PC-9 (cell line): ENCODE results near the gene TBRG4. TPM values are rescaled to one million over a fixed set of nuclear protein-coding genes. Genes with fewer than 3 reads are reported as not detected.

Experiments used
- BruUV-seq: library from RNA; stranded (reverse); fragments of 400-500 nt; replicated peaks from 2 replicates; lab custom pipeline; 2021; lab: Mats Ljungman, UMichigan
- CTCF ChIA-PET: fragments of 300-600 bp; sonication (Branson Sonifier 250); formaldehyde crosslinking; loops from one replicate; lab custom pipeline; 2022; ENCODE audit warnings: antibody characterized with exemption; lab: Charles Lee
- POLR2A ChIA-PET: fragments of 300-600 bp; sonication (Branson Sonifier 250); formaldehyde crosslinking; loops from one replicate; lab custom pipeline; 2022; ENCODE audit warnings: antibody characterized with exemption; ENCODE audit not compliant: unreplicated experiment; lab: Charles Lee
- DNase-seq, 2 experiments: peaks; one replicate each; pipeline versions ENCODE4 v3.0.0 to v3.0.0-alpha.2; 2015 to 2022; ENCODE audit warnings: mixed read lengths in 1 of 2
- H2AFZ ChIP-seq: fragments of 200-600 bp; sonication (generic); 2 replicates; pipeline ENCODE4 v1.8.1; 2017; ENCODE audit warnings: antibody characterized with exemption
- H3F3A ChIP-seq: fragments of 200-600 bp; sonication (generic); 2 replicates; pipeline ENCODE4 v1.8.1; 2017; ENCODE audit warnings: antibody characterized with exemption, mild to moderate bottlenecking, low read depth; ENCODE audit not compliant: insufficient read depth
- H3K27ac ChIP-seq: fragments of 200-600 bp; sonication (generic); 2 replicates; pipeline ENCODE4 v1.6.1; 2016; ENCODE audit warnings: mixed run types
- H3K27me3 ChIP-seq: fragments of 200-600 bp; sonication (generic); 2 replicates; pipeline ENCODE4 v1.6.1; 2016; ENCODE audit warnings: low read depth, mixed run types; ENCODE audit not compliant: insufficient read depth
- H3K36me3 ChIP-seq: fragments of 200-600 bp; sonication (generic); 2 replicates; pipeline ENCODE4 v1.6.1; 2016; ENCODE audit warnings: low read depth, mixed run types
- H3K4me1 ChIP-seq: fragments of 200-600 bp; sonication (generic); replicated peaks from 2 replicates; pipeline ENCODE4 v1.6.1; 2016; ENCODE audit warnings: mixed run types; ENCODE audit not compliant: insufficient read depth
- H3K4me2 ChIP-seq: fragments of 200-600 bp; sonication (generic); 2 replicates; pipeline ENCODE4 v1.6.1; 2017; ENCODE audit warnings: mixed run types
- H3K4me3 ChIP-seq: fragments of 200-600 bp; sonication (generic); 2 replicates; pipeline ENCODE4 v1.6.1; 2016; ENCODE audit warnings: mixed run types
- H3K79me2 ChIP-seq: fragments of 200-600 bp; sonication (generic); 2 replicates; pipeline ENCODE4 v1.6.1; 2017; ENCODE audit warnings: low read depth, mixed run types
- H3K9me2 ChIP-seq: fragments of 200-600 bp; sonication (generic); 2 replicates; pipeline ENCODE4 v1.8.1; 2017; ENCODE audit warnings: mild to moderate bottlenecking; ENCODE audit not compliant: insufficient read depth
- H3K9me3 ChIP-seq: fragments of 200-600 bp; sonication (generic); 2 replicates; pipeline ENCODE4 v1.8.1; 2016; ENCODE audit warnings: low read depth; ENCODE audit not compliant: insufficient read depth
- H4K20me1 ChIP-seq: fragments of 200-600 bp; sonication (generic); 2 replicates; pipeline ENCODE4 v1.8.1; 2017; ENCODE audit not compliant: insufficient read depth
- CTCF ChIP-seq: fragments of 200-600 bp; sonication (generic); conservative IDR thresholded peaks from 2 replicates; pipeline ENCODE4 v1.6.1; 2017; ENCODE audit warnings: mixed run types, antibody characterized with exemption, mild to moderate bottlenecking, moderate library complexity
- EZH2 ChIP-seq: fragments of 200-600 bp; sonication (generic); IDR thresholded peaks from 2 replicates; pipeline ENCODE4 v1.8.0; 2017; ENCODE audit warnings: antibody characterized with exemption, low read depth
- intact Hi-C: fragments of 100-400 bp; cut with micrococcal nuclease; formaldehyde crosslinking; loops from one replicate; pipeline ENCODE4 v1.10.0; 2022; ENCODE audit not compliant: unreplicated experiment
- total RNA-seq: library from RNA; stranded (reverse); gene quantifications from 2 replicates; pipeline ENCODE4 v1.2.3, GENCODE V29; 2021

TBRG4 gene
- total RNA-seq, 1 experiment from 2014 or later, result 120 TPM

GRCh38 chr7:45065031-45065995 lies 46.2 kb downstream of the TBRG4 start:
- H3K9me2 ChIP-seq, result no peaks in the 10 kb centered on the region
- CTCF ChIA-PET, result no interaction called here
- no peak for TF ChIP-seq EZH2
- TF ChIP-seq CTCF, result no peak
- no peak overlapping the region for H3K27ac ChIP-seq
- no peaks in the 10 kb centered on the region for H3K4me1 ChIP-seq
- DNase-seq, result no peak
- no peak overlapping the region for H2AFZ ChIP-seq
- H3K27me3 ChIP-seq, result no peaks in the 10 kb centered on the region
- no peaks in the 10 kb centered on the region; the same call in 1 of the 2 replicates for H4K20me1 ChIP-seq
- no peak overlapping the region for H3K4me2 ChIP-seq
- H3K36me3 ChIP-seq, result 0 out of 2 replicates have a peak, but pooled peaks cover 7% of the 10 kb centered on the region
- H3K9me3 ChIP-seq, result no peaks in the 10 kb centered on the region
- peaks cover 10% of the 10 kb centered on the region; the same call in 1 of the 2 replicates for H3K79me2 ChIP-seq
- POLR2A ChIA-PET, result interaction anchor here (1.0 kb wide), 1 partner anchor 88 kb away, joined by 7 read pairs; no protein-coding TSS in a partner anchor
- no TSS peak for BruUV-seq
- intact Hi-C loops, result no loop called here
- H3F3A ChIP-seq, result peaks cover 3% of the 10 kb centered on the region
- no peak overlapping the region for H3K4me3 ChIP-seq

GRCh38 chr7:45064047-45064725 lies 47.3 kb downstream of the TBRG4 start:
- Histone ChIP-seq H4K20me1 (no peaks in the 10 kb centered on the region; the same call in 1 of the 2 replicates), H3K4me3 (no peak overlapping the region), H3K27me3 (no peaks in the 10 kb centered on the region), H3K4me1 (no peaks in the 10 kb centered on the region), H3K9me2 (no peaks in the 10 kb centered on the region), H3K27ac (no peak overlapping the region), H2AFZ (no peak overlapping the region), H3K4me2 (no peak overlapping the region), H3K36me3 (0 out of 2 replicates have a peak, but pooled peaks cover 7% of the 10 kb centered on the region), H3K9me3 (no peaks in the 10 kb centered on the region), H3F3A (peaks cover 3% of the 10 kb centered on the region), H3K79me2 (peaks cover 12% of the 10 kb centered on the region)
- intact Hi-C loops, result no loop called here
- DNase-seq, result no peak
- TF ChIP-seq EZH2 (no peak), CTCF (no peak)
- ChIA-PET POLR2A (no interaction called here), CTCF (no interaction called here)
- BruUV-seq, result no TSS peak

GRCh38 chr7:45061806-45062425 lies 49.6 kb downstream of the TBRG4 start:
- Histone ChIP-seq H3K79me2 (peaks cover 22% of the 10 kb centered on the region), H3K27ac (no peak overlapping the region), H3K27me3 (no peaks in the 10 kb centered on the region), H3K36me3 (0 out of 2 replicates have a peak, but pooled peaks cover 7% of the 10 kb centered on the region), H3K4me3 (no peak overlapping the region), H3F3A (peaks cover 19% of the 10 kb centered on the region), H3K4me2 (no peak overlapping the region), H4K20me1 (no peaks in the 10 kb centered on the region; the same call in 1 of the 2 replicates), H3K9me2 (no peaks in the 10 kb centered on the region), H3K4me1 (peaks cover 21% of the 10 kb centered on the region), H2AFZ (no peak overlapping the region), H3K9me3 (no peaks in the 10 kb centered on the region)
- TF ChIP-seq CTCF (no peak), EZH2 (no peak)
- ChIA-PET CTCF (interaction anchor here (0.6 kb wide), 1 partner anchor 119 kb away, joined by 3 read pairs; no protein-coding TSS in a partner anchor), POLR2A (interaction anchor here (0.6 kb wide), 2 partner anchors 61 to 90 kb away, joined by 3 read pairs; no protein-coding TSS in a partner anchor)
- no TSS peak for BruUV-seq
- intact Hi-C loops, result no loop called here
- DNase-seq, result no peak
